Measurements from ENCODE around the gene R3HDM1. TPM values are rescaled to one million over a fixed set of nuclear protein-coding genes. Genes with fewer than 3 reads are reported as not detected.
"Not testable (repeated sequence)": the region's sequence is repeated elsewhere in the genome, so short reads cannot be mapped to it uniquely, and the experiment has no call there.

R3HDM1 gene
- polyA plus RNA-seq, 3 donors: 32.3 to 36.0 (median 33.9) TPM

DNA sequence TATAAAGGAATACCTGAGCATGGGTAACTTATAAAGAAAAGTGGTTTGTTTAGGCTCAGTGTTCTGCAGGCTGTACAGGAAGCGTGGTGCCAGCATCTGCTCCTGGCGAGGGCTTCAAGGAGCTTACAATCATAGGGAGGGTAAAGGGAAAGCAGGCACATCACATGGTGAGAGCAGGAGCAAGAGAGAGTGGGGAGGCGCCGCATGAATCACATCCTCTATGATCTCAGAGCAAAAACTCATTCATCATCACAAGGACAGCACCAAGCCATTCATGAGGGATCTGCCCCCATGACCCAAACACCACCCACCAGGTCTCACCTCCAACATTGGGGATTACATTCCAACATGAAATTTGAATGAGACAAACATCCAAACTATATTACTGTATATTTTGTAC, 32.5 kb downstream of the R3HDM1 start:
- DNase-seq (ENCODE audit: low read depth in 3 of 3, low spot score in 2 of 3): no peak

DNA sequence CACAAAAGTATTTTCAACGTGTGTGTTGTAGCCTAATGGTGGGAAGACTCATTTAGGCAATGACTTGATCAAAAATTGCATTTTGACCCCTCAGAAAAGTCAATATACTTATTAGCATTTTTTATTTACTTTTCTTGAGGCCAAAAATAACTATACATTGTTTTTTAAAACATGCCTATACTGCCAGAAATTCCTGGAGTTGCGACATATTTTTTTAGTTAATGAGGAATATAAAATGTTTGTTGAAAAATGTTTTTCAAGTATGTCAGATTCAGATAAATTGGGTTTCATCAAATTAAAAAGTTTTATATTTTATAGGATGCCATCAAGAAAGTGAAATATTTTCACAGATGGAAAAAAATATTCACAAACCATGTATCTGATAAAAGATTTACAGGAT, 39.6 kb downstream of the R3HDM1 start:
- no peak for DNase-seq (ENCODE audit: low read depth in 3 of 3, low spot score in 2 of 3)

DNA sequence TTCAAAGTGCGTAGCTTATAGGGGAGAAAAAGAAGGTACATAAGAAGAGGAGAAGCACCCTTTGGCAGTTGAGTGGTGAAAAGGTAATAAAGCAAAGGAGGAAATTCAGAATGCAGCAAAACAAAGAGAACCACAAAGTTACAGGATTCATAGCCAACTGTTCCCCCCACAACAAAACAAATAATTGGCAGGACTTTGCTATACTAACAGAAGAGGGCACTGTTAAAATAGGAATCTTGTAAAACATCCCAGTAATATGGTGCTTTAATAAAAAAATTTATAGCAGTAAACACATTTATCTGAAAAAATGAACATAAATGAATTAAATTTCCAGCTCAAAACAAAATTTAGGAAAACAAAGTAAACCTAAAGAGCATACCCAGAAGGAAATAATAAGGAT, 42.3 kb downstream of the R3HDM1 start:
- no peak for DNase-seq (ENCODE audit: low read depth in 3 of 3, low spot score in 2 of 3)

DNA sequence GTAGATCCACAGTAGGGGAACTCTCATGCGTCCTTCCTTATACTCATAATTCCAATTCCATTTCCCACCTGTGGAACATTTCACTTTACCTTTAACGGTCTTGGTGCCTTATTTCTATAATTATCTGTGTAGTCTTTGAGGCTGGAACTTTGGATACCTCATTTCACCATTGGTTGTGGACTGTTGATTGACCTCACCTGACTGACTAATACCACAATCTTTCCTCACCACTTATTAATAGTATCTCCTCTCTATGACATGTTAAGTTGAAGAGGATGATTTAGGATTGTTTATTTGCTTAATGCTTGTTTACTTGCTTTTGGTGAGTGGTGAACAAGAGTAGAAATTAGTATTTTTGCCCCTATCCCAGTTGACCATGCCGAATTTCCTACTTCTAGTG, 50.0 kb downstream of the R3HDM1 start:
- DNase-seq (ENCODE audit: low read depth in 3 of 3, low spot score in 2 of 3): no peak

DNA sequence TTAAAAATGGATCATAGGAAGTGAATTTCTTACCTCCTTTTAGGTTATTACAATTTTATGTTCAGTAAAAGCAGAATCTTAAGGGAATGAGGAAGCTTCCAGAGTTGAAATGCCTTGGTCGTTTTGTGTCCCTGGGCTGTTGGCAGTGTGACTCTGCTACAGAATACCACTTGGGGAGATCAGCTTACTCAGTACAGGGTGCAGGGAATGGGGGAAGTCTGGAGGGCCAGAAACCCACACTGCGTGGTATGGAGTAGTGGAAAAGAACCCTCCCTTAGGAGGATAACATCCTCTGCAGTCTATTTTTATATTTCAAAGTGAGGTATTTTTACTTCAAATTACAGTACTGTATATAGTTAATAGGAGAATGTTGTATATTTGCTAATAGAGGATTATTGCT, 51.1 kb downstream of the R3HDM1 start:
- no peak for DNase-seq (ENCODE audit: low read depth in 3 of 3, low spot score in 2 of 3)

DNA sequence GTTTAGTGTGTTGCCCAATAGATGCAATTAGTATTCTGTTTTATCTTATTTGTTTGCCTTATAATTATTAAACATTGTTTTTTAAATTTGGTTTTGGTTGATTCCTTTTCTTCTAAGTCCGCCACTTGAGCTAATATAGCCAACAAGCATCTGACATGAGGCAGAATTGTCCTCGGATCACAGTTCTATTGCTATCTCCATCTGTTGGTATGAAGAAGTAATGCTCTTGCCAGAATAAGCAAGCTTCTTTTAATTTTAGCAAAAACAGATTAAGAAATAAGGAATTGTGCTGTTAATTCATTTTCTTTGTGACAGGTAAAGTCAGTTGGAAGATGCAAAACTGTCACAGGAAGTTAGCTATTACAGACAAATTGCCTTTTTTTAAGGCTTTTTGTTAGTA, 54.3 kb downstream of the R3HDM1 start:
- no peak for DNase-seq (ENCODE audit: low read depth in 3 of 3, low spot score in 2 of 3)

DNA sequence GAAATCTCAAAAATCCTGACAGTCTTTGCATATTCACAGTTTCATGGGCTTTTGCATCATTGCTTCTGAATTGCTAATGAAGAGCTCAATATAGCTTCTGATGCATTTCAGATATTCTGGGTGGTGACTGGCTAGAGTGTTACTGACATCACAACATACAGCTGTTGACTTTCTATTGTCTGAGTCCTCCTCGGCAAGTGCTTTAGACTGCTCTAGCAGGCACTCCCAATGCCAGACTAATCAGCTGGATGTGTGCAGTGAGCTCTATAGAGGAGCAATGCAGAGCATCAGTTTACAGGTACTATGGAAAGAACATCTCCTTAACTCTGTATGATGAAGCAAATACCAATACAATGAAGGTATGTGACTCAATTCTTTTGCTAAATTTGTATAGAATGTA, 54.9 kb downstream of the R3HDM1 start:
- no peak for DNase-seq (ENCODE audit: low read depth in 3 of 3, low spot score in 2 of 3)

DNA sequence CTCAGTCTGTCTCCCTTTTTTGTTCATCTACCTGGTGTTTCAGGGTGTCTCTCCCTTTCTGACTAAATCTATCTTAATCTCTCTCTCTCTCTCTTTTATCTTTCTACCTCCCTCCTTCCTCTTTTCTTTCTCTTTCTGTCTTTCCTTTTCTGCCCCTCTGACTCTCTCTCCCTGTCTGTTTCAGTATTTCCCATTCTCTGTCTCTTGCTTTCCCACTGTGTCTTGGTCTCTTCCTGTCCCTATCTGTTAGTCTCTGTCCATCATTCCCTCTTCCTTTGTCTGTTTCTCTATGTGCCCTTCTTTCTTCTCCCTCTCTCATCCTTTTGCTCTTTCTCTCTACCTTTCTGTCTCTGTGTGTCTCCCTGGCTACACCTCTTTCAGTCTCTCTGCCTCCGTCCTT, 56.7 kb downstream of the R3HDM1 start:
- DNase-seq (ENCODE audit: low read depth in 3 of 3, low spot score in 2 of 3): no peak

DNA sequence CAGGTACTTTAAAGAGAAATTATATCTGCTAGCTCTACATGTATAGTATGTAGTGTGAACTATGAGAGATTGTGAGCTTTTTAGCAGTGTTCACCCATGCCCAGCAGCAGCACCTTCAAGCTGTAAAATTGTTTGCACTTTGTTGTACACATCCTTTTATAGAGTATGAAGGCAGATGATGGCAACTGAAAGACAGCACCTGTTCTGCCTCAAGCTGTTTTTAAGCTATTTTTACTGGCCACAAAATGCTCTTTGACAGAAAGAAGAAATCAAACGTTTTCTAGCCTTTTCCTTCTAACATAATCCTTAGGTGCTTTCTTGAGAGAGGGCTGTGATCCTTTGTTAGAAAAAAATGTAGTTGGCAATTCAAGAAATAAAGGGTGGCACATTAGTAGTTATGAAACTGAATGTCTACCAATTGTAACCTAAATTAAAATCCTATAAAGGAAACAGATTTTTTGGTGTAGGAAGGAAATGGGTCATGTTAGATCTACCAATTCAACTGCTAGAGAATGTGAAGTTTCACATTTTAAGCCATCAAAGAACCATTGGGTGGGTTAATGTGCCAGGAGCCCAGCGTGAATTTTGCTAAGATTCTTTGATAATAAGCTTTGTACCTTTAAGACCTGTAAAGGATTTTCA, 59.5 kb downstream of the R3HDM1 start:
- no peak for DNase-seq (ENCODE audit: low read depth in 3 of 3, low spot score in 2 of 3)

DNA sequence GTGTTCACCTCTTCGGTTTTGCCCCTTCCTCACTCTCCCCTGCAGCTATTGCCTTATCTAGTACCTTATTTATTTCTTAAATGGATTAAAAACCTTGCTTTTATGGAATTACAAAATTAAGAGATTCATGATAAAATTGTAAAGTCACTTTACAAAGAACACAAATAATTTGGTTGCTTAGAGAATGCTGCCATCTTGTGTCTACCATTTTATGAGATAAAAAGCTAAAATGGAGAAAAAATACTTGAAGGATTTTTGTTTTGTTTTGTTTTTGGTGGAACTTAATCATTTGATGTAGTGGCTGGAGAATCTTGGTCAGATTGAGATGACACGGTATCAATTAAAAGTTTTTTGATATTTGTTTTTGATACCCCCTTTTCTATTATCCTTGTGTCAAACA, 69.6 kb downstream of the R3HDM1 start:
- no peak for DNase-seq (ENCODE audit: low read depth in 3 of 3, low spot score in 2 of 3)

DNA sequence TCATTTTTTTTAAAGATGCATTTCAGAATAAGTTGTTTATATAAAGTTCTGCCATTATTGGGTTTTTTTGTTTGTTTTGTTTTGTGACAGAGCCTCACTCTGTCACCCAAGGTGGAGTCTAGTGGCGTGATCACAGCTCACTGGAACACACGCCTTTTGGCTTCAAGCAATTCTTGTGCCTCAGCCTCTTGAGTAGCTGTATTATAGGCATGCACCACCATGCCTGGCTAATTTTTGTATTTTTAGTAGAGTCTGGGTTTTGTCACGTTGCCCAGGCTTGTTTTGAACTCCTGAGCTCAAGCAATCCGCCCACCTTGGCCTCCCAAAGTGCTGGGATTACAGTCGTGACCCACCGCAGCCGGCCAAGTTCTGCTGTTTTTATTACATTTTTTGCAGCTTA, 72.3 kb downstream of the R3HDM1 start:
- no peak for DNase-seq (ENCODE audit: low read depth in 3 of 3, low spot score in 2 of 3)

DNA sequence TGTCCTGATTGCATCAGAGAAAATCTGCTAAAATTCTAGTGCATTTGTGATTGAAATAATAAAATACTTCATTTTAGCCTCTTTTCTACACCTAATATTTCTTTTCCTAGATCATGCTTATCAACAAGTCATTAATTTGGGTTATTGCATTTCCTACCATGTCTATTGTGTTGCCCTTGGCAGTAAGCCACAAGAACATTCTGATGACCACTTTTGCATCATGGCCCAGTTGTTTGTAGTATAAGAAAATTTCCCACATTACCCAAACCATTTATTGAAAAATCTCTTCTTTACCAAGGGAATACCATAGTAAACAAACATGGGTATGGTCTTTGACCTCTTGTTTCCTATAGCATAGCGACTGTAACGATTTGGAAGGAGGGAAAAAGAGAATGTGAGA, 76.3 kb downstream of the R3HDM1 start:
- no peak for DNase-seq (ENCODE audit: low read depth in 3 of 3, low spot score in 2 of 3)

DNA sequence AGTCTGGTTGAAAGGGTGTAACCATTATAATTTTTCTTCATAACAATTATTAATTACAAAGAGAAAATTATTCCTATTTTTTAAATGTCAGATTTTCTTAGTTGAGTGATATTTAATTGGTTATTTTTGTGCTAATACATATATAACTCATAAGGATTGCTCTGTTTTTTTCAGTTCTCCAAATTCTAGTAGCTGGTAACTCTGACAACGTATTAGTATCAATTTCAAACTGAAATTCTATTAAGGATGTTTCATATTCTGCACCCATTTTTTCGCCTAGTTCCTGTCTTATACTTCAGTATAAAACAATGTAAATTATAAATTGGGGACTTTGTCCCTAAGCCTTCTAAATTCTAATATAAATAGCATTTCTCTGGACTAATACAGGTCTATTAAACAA, 81.0 kb downstream of the R3HDM1 start:
- DNase-seq (ENCODE audit: low read depth in 3 of 3, low spot score in 2 of 3): no peak

DNA sequence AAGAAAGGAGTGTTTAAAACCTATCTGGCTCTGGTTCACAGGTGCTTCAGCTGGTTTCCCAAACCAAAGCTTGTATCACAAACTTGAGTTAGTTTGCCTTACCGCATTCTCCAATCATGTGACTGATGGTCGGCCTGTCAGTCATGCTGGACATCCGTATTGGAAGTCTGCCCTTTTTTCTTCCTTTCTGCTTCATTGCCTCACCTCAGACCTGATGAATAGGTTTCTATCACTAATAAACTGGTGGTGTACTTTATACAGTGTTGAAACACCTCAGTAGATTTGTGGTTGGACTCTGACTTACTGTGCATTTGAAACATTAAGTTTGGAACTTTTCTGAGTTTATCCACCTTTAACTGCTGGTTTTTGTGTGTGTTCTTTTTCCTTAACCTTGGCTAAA, 84.1 kb downstream of the R3HDM1 start:
- DNase-seq (ENCODE audit: low read depth in 3 of 3, low spot score in 2 of 3): no peak

DNA sequence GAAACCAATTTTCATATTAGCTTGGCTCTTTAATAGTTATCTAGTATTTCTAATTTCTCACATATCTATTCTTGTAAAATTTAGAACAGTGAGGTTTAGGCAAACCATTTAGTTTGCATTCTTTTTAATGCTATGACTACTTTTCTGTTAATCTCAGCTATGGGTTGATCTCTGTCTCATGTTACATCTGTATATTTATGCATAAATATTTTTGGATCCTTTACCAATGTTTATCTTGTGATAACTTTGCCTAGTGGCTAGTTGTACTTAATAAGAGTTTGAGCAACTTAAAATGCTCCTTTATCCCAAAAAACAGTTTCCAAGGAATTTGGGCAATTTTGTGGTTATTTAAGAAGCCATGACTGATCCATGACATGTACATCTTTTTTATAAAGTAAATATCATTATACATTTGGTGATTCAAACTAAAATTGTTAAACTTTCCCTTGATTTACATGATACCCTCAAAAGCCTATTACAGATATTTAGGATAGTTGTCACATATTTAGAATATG, 86.3 kb downstream of the R3HDM1 start:
- no peak for DNase-seq (ENCODE audit: low read depth in 3 of 3, low spot score in 2 of 3)

DNA sequence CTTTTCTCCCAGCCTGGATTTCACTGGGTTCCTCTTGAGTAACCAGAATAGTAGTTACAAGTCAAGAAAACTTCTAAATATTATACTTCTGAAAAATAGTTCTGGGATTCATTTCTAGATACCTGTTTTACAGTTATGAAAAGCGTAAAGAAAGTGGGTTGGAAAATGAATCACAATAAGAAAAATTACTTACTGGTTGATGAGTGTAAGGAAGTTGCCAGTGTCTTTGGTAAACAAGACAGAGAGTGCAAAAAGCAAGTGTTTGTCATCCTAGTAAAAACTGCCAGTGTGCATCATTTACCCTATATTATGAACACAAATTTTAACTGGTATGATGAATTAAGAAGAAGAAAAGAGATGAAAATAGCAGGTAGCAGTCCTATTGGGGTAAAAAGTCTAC, 88.9 kb downstream of the R3HDM1 start:
- no peak for DNase-seq (ENCODE audit: low read depth in 3 of 3, low spot score in 2 of 3)

DNA sequence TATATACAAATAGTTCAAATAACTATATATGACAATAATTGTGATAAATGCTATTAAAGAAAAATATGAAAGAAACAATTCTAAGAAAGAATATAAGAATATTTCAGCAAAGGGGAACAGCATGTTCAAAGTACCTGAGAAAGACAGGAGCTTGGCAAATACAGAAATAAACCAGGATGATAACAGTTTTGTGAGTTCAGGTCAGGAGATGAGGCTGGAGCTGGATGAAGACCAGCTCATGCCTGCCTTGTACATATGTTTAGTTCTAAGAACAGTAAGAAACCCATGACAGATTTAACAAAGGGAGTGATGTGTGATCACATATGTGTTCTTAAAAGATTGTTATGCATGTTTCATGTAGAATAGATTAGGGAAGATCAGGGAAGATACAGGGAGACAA, 98.2 kb downstream of the R3HDM1 start:
- no peak for DNase-seq (ENCODE audit: low read depth in 3 of 3, low spot score in 2 of 3)

DNA sequence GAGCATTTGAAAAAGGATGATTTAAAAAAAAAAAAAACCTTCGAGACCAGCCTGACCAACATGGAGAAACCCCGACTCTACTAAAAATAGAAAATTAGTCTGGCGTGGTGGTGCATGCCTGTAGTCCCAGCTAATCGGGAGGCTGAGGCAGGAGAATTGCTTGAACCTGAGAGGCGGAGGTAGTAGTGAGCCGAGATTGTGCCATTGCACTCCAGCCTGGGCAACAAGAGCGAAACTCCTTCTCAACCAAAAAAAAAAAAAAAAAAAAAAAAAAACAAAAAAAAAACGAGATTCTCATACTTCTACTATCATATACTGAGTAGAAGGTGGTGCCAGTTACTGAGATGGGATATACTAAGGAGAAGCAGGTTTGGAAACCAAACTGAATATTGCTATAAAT, 98.8 kb downstream of the R3HDM1 start:
- not testable (repeated sequence) for DNase-seq (ENCODE audit: low read depth in 3 of 3, low spot score in 2 of 3)

DNA sequence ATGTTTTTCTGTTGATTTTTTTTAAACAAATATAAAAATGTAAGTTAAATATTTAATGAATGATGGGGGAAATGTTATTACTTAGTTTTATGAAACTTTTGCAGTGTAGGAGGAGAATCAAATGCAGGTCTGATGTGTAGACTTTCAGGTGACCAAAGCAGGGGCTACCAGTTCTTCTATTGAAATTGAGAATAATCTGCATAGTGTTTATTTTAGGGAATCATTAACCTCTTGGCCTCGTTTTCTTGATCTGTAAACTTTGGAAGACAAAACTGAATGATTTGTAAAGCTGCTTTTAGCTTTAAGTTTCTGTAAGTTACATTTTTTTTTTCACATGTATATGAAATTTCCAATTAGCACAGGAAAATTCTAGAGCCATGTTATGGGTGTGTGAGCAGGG, 99.2 kb downstream of the R3HDM1 start:
- DNase-seq (ENCODE audit: low read depth in 3 of 3, low spot score in 2 of 3): no peak

DNA sequence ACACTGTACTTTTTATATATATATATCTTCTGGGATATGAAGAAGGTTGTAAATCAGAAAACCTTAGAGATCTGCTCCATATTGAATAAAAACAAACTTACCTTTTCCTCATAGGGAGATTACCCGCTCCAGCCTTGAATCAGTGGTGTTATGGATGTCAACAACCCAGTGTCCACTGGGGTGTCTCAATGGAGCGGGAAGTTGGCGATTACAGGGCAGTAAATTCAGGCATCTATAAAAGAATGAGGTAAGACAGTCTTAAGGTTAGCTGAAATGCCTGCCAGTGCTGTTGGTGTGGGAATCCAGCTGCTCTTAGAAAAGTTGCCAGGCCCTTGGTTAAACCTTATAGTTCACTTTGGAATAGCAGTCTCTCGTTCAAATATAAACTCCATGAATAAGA, 102.3 kb downstream of the R3HDM1 start:
- no peak for DNase-seq (ENCODE audit: low read depth in 3 of 3, low spot score in 2 of 3)

DNA sequence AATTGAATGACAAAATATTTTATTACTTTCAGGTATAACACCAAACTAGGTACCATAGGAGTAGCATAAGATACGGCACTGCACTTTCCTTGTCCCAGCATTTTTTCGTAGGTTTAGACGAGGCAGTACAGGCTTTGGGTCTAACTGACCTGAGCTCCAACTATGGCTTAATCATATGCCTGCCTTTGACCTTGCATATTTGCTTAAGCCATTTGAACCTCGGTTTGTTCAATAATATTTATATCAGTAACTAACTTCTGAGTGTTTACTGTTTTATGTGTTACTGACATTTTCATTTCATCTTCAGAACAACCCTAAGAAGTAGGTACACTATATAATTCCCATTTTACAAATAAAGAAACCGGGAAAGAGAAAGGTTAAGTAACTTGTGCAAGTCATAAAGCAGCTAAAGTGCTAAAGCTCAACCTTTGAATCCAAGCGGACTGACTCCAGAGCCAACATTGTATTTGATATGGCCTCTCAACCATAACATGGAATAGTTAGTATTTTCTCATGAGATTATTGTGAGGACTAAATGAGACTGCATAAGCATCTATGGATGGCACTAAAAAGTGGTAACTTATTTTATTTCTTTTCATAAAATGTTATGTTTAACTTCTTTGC, 104.0 kb downstream of the R3HDM1 start:
- DNase-seq (ENCODE audit: low read depth in 3 of 3, low spot score in 2 of 3): no peak

DNA sequence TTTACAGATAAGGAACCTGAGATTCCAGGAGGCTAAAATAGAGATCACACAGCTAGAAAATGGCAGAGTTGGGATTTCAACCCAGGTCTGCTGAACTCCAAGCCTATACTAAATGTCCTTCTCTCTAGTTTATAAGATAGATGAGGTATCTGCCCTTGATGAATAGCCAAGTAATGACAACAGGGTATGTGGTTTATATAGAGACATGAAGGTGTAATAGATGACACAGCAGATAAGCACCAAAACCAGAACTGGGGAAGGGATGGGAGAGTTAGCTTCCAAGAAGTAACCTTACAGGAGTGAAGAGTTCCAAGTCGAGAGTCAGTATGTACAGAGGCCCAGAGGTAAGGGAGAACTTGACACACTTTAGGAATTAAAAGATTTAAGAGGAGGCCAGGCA, 105.7 kb downstream of the R3HDM1 start:
- no peak for DNase-seq (ENCODE audit: low read depth in 3 of 3, low spot score in 2 of 3)
